Endodermal cell (in vitro differentiated cells): ENCODE data around the gene CNTN6. TPM values are rescaled to one million over a fixed set of nuclear protein-coding genes. Genes with fewer than 3 reads are reported as not detected.

Source experiments
- DNase-seq: peaks from one replicate; pipeline ENCODE4 v3.0.0-alpha.2; 2017
- H3K27ac ChIP-seq: 2 replicates; pipeline ENCODE4 v1.5.1; 2013; ENCODE audit warnings: mild to moderate bottlenecking, low read depth, low read length, moderate library complexity
- H3K27me3 ChIP-seq: 2 replicates; pipeline ENCODE4 v1.6.1; 2013; ENCODE audit warnings: mild to moderate bottlenecking, low read length, moderate library complexity; ENCODE audit not compliant: insufficient read depth, control insufficient read depth, poor library complexity, severe bottlenecking
- H3K36me3 ChIP-seq: 2 replicates; pipeline ENCODE4 v1.7.0; 2013; ENCODE audit warnings: mild to moderate bottlenecking, low read length, moderate library complexity; ENCODE audit not compliant: control insufficient read depth, insufficient read depth
- H3K4me1 ChIP-seq: one replicate; pipeline ENCODE4 v1.7.0; 2013; ENCODE audit warnings: low read length; ENCODE audit not compliant: control insufficient read depth, insufficient read depth
- H3K4me3 ChIP-seq: 2 replicates; pipeline ENCODE4 v1.5.1; 2013; ENCODE audit warnings: mild to moderate bottlenecking, low read length, moderate library complexity
- H3K9ac ChIP-seq: 2 replicates; pipeline ENCODE4 v1.6.1; 2013; ENCODE audit warnings: mild to moderate bottlenecking, low read length, moderate library complexity; ENCODE audit not compliant: poor library complexity, severe bottlenecking; ENCODE audit errors: extremely low read depth
- H3K9me3 ChIP-seq: 2 replicates; pipeline ENCODE4 v1.6.1; 2013; ENCODE audit warnings: mild to moderate bottlenecking, low read length, moderate library complexity; ENCODE audit not compliant: control insufficient read depth
- H3K27ac Mint-ChIP-seq: 2 replicates; pipeline ENCODE4 v1.8.0; 2020; ENCODE audit warnings: mixed read lengths
- H3K27me3 Mint-ChIP-seq: 2 replicates; pipeline ENCODE4 v1.8.0; 2021; ENCODE audit warnings: mild to moderate bottlenecking, mixed read lengths; ENCODE audit not compliant: insufficient read depth
- H3K36me3 Mint-ChIP-seq: 2 replicates; pipeline ENCODE4 v1.8.0; 2020; ENCODE audit warnings: low read depth, mixed read lengths
- H3K4me1 Mint-ChIP-seq: 2 replicates; pipeline ENCODE4 v1.8.0; 2020; ENCODE audit warnings: mixed read lengths
- H3K4me3 Mint-ChIP-seq: 2 replicates; pipeline ENCODE4 v1.8.0; 2020; ENCODE audit warnings: mild to moderate bottlenecking, moderate library complexity, mixed read lengths
- H3K9me3 Mint-ChIP-seq: 2 replicates; pipeline ENCODE4 v1.8.0; 2020; ENCODE audit warnings: mild to moderate bottlenecking, mixed read lengths
- CTCF ChIP-seq: fragments of 200-600 bp; sonication (generic); conservative IDR thresholded peaks from 2 replicates; pipeline ENCODE4 v1.5.0; 2021; ENCODE audit warnings: antibody characterized with exemption, mild to moderate bottlenecking
- total RNA-seq, 2 donors: library from RNA; stranded (reverse); fragmentation: NEBNext Ultra II Directional in 1 of 2; extraction: Animal tissue kit (Norgen Biotek cat#: 25700) in 1 of 2; gene quantifications; 2 replicates in 1 of 2; 3 replicates in 1 of 2; pipeline ENCODE4 v1.2.1, GENCODE V29; 2021

CNTN6 gene
- total RNA-seq, 2 donors from 2014 or later, result 0.31 to 0.51 TPM

DNA sequence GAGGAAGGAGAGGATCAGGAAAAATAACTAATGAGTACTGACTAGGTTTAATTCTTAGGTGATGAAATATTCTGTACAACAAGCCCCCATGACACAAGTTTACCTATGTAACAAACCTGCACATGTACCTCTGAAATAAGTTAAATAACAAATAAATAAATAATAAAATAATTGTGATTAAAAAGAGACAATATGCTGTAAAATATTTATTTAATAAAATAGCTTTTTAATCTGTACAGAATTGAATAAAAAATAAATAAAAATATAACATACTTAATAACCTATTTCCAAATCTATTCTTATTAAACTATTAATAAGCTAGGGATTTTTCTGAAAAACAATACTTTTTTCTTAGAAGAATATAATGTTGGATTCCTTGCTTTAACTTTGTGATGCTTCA is 355.6 kb downstream of the CNTN6 start:
- H3K36me3 ChIP-seq, result no peaks in the 10 kb centered on the region
- H3K9me3 Mint-ChIP-seq, result no peaks in the 10 kb centered on the region
- H3K27ac Mint-ChIP-seq, result no peak overlapping the region
- no peaks in the 10 kb centered on the region for H3K36me3 Mint-ChIP-seq
- H3K4me3 ChIP-seq, result no peak overlapping the region
- no peak overlapping the region for H3K9ac ChIP-seq
- H3K27ac ChIP-seq, result no peak overlapping the region
- no peaks in the 10 kb centered on the region for H3K4me1 ChIP-seq
- no peaks in the 10 kb centered on the region for H3K27me3 ChIP-seq
- no peak overlapping the region for H3K4me3 Mint-ChIP-seq
- DNase-seq, result no peak
- no peak for TF ChIP-seq CTCF
- H3K9me3 ChIP-seq, result peaks cover 10% of the 10 kb centered on the region
- no peaks in the 10 kb centered on the region for H3K27me3 Mint-ChIP-seq
- H3K4me1 Mint-ChIP-seq, result peaks cover 11% of the 10 kb centered on the region
